AG08395 (cell line): ENCODE measurements around the gene HMBS.
"Not testable (repeated sequence)": the region's sequence is repeated elsewhere in the genome, so short reads cannot be mapped to it uniquely, and the experiment has no call there.

Experiments
- DNase-seq: peaks from one replicate; pipeline ENCODE4 v3.0.0; 2012; ENCODE audit warnings: mixed read lengths, low spot score

Gene HMBS

GRCh38 chr11:119118946-119119345 is 34.3 kb downstream of the HMBS start:
- DNase-seq: no peak

GRCh38 chr11:119120639-119121007 is 35.9 kb downstream of the HMBS start:
- no peak for DNase-seq

- DNase-seq: peak; percentile 100
These were observed 36.5 kb downstream of the HMBS start, which contains the start of gene HINFP for GRCh38 chr11:119121008-119121810. Gene HINFP, plus strand, starts transcription at chr11:119121580. Its CDS starts 5,365 bp downstream, at chr11:119126945.

- DNase-seq: no peak
These were observed 37.1 kb downstream of the HMBS start for GRCh38 chr11:119121811-119122124.

- DNase-seq: no peak
These were observed 41.1 kb downstream of the HMBS start for GRCh38 chr11:119125821-119126220.

GRCh38 chr11:119126675-119127268 is 42.1 kb downstream of the HMBS start:
- no peak for DNase-seq

GRCh38 chr11:119130662-119131061 is 46.0 kb downstream of the HMBS start:
- no peak for DNase-seq

GRCh38 chr11:119134389-119134978 is 49.8 kb downstream of the HMBS start:
- DNase-seq: peak; percentile 34

- not testable (repeated sequence) for DNase-seq
These were observed 54.6 kb downstream of the HMBS start for GRCh38 chr11:119139276-119139675.
